Endometrium (tissue), 2 donors: ENCODE results near the gene ATXN7L2.

ENCODE experiments used
- FAIRE-seq: peaks from 2 replicates; lab custom pipeline; 2012; peaks lifted over from hg19 to GRCh38; lab: Jason Lieb, UNC
- donor health status: control.
- donor health status: control.

The ATXN7L2 gene

DNA sequence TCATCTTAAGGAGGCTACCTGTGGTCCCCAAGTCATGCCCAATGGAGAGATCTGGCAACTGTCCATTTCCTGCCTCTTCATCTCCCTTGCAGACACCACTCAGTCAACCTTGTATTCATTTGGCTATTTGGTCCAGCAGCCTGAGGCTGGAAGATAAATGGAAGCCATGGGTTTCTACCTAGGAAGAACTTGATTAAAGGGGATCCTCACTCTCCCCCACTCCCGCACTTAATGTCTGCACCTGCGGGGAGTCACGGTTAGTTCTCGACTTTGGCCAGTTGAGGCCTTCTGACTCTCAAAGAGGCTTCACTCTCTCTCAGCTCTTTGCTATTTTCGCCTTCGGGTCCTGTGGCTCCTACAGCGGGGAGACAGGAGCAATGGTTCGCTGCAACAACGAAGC is 8.4 kb upstream of the ATXN7L2 start:
- no peak for FAIRE-seq

DNA sequence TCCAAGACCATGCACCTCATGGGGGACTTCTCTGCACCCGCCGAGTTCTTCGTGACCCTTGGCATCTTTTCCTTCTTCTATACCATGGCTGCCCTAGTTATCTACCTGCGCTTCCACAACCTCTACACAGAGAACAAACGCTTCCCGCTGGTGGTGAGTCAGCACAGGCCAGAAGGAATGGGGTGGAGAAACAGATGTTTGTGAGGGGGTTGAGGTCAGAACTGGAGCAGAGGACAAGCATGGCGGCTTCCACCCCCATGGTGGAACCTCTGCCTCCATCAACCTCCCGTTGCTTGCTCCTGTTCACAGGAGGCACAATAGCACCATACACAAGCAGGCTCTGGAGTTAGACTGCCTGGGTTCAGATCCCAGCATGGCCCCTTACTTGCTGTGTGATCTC is 6.9 kb upstream of the ATXN7L2 start:
- FAIRE-seq = no peak

DNA sequence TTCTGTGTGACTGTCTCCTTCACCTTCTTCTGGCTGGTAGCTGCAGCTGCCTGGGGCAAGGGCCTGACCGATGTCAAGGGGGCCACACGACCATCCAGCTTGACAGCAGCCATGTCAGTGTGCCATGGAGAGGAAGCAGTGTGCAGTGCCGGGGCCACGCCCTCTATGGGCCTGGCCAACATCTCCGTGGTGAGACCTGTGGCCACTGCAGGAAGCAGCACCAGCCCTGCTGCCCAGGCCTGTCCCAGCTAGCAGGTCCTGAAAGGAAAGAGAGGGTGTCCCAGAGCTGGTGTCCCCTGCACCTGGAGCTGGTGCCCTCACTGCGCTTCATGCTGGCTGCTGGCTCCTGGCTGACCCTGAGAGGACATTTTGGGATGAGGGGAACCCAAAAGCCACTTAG is 5.9 kb upstream of the ATXN7L2 start:
- no peak for FAIRE-seq

DNA sequence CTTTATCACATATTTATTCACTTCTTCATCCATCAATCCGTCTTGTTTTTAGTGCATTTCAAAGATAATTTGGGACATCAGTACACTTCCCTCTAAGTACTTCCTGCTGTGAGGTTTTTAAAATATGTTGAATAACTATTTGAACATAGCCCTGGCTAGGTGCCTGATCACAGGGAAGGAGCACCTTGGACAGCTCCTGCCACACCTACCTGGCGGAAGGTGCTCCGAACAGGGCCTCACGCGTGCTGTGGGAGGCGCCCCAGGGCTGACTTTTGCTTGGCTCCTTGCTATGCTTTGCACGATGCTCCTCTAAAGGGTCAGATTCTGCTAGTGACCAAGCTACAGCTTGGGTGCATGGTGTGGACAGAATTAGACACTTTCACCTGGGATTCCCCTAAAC is 4.9 kb upstream of the ATXN7L2 start:
- FAIRE-seq = no peak

DNA sequence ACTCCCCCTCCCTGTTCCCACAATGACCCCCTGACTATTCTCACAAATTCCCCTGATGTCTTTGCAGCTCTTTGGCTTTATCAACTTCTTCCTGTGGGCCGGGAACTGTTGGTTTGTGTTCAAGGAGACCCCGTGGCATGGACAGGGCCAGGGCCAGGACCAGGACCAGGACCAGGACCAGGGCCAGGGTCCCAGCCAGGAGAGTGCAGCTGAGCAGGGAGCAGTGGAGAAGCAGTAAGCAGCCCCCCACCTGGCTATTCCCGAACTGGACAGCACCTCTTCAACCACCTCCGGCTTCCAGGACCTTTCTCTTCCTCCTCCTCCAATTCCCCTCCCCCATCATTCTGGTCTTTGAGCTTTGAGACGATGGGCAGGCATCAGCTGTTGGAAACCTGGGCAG is 4.4 kb upstream of the ATXN7L2 start:
- FAIRE-seq = no peak

DNA sequence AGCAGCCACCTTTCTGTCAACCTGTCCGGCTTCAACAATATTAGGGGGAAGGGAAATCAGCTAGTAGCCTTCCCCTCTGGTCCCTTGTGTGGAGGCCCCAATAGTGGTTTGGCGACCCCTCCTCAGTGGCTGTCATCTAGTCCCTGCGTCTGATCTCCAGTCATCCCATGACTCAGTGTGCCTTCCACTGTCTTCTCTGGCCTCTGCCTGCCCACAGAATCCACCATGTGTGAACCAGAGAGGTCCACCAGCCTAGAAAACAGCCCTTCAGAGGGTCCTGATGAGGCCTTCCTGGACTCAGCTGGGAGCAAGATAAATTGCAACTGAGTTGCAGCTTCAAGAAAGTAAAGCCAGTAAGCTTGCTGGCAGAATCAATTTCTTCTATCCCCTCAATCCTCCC is 3.8 kb upstream of the ATXN7L2 start:
- no peak for FAIRE-seq

DNA sequence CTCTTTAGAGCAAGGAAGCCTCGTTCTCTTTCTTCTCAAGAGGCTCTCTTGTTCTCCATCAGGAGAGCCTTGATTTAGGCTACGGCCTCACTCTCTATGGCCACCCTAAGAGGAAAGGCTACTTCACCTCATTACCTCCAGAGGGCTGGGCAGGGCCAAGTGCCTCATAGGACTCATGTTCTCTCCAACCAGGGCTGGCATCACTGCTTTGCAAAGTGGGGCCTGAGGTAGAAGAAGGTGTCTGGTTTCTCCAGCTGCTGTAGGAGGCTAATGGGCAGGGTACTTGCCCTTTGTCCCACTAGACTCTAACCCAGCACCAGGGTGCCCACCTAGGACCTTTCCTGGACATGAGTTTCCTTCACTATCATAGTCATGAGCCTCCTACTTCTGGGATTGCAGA is 2.1 kb upstream of the ATXN7L2 start:
- FAIRE-seq = no peak

DNA sequence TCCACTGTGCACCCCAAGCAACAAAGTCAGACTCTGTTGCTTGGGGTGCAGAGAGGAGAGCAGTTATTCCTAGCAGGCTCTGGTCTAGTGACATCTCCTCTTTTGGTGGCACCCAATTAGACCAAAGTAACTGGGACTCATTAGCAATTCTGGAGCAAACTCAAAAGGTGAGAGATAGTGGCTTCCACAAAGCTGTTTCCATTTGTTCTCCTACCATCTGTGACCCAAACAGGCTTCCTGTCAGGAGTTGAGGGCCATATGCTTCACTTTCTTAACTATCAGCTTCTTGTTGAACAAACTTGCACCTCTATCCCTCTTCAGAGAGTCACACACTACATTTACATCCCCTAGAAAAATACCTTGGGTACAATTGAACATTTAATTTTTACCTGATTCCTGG is 1.5 kb upstream of the ATXN7L2 start:
- FAIRE-seq = no peak

DNA sequence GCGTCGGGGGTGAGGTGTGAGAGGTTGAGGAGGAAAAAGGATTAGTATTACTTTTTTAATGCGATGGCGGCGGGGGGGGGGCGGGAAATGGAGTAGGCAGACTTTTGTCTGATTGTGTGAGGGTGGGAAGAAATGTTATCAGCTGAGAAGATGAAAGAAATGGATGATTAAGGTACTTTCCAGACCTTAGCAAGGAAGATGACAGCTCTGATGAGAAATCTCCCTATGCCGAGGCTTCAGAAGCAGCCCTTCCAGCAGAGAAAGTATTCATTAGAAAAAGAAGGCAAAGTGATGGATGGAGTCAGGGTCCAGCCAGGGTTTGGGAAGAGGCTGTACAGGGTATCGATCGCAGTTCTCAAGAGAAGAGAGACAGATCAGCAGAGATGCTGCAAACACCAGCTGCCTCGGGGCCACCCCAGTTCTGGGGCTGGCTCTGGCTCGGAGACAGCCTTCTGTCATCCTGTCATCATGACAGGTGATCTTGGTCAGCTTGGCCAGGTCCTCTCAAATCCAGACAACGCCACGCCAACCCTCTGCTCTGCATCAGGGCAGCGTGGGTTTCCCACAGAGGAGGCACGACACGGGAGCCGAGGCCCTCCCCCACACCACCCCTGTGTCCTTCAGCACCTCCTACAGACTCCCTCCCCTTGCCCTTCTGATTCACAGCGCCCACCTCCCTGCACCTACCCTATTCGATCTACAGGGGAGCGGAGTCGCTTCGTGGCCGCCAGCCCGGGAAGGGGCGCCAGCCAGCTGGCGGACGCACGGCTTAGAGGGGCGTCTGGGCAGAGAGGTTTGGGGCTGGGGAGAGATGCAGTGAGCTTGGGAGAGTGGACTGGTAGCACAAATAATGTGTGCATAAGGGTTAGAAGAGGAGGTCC is 674 bp upstream of the ATXN7L2 start:
- FAIRE-seq = no peak

DNA sequence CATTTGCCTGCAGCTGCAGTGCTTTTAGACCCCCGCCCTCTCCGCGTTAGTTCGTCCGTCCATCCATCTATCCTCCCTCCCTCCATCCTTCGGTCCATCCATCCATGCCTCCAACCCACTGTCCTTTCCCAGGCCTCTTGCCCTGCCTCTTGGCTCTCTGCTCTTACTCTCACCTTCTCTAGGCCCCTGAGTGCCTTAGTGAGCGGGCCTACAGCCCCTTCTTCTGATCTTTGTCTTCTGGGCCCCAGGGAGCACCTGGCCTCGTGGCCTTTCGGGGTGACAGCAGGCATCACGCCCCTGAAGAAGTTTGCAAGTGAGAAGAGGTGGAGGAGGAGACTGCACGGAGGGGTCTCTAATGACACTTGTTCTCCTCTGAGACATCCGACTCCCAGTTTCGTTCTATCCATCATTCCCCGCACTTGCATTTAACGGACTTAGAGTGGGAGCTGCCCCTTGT is 842 bp downstream of the ATXN7L2 start:
- no peak for FAIRE-seq

DNA sequence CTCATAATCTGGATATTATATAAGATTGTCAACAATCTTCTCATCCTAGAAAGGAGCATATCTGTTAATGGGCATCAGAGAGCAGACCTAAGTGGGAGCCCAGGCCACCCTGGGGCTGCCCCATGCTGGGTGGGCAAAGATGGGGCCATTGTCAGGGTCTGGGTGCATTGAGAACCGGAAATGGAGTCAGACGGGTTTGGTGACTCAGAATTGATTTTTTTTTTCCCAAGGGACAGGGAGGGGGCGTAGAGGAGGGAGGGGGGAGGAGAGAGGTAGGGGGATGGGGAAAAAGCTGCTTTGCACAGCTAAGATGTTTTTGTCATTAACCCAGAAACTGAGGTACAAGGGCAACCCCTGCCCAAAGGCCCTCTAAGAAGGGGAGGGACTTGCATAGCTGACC is 1.3 kb downstream of the ATXN7L2 start:
- FAIRE-seq = no peak

DNA sequence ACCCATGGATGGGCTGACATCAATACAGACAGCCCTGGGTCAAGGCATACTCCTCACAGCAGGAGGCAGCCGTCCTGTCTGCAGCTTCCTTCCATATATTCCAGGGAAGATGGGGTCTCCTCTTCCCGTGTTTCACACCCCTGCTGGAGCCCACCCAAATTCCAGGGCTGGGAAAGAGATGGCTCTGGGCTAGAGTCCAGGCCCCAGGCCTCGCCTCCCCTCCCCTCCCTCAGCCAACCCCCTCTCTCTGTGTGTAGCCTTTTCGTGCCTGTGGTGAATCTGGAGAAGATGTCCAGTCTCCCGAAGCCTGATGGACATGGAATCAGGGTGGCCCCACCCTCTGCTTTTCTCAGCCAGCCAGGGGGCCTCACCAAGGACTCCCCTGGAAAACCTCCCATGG is 3.6 kb downstream of the ATXN7L2 start:
- FAIRE-seq = no peak

DNA sequence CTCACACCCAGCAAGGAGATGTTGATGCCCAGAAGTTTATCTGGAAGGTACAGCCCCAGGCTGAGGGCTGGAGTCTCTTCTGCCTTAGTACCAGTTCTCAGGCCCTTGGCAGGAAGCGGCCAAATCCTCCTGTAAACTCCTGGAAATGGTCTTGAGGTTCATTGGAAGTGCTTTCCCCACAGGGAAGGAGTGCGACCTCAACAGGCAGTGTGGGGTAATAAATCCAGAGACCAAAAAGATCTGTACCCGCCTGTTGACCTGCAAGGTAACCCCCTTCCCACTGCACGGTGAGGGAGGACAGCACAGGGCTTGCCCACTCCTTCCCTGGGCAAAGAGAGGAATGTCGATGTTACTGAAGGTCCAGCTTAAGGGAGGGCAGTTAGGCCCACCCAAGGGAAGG is 4.5 kb downstream of the ATXN7L2 start:
- no peak for FAIRE-seq

DNA sequence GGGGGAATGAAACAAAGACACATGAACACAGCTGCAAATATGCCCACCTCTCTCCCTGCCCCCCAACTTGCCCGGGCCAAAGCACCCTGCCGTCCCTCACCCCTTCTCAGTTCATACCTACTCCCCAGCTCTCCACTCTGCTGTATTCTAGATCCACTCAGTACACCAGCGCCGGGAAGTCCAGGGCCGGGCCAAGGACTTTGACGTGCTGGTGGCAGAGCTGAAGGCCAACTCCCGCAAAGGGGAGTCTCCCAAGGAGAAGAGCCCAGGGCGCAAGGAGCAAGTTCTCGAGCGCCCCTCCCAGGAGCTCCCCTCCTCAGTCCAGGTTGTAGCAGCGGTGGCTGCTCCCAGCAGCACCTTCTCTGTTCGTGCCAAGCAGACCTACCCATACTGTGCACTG is 5.0 kb downstream of the ATXN7L2 start:
- no peak for FAIRE-seq

DNA sequence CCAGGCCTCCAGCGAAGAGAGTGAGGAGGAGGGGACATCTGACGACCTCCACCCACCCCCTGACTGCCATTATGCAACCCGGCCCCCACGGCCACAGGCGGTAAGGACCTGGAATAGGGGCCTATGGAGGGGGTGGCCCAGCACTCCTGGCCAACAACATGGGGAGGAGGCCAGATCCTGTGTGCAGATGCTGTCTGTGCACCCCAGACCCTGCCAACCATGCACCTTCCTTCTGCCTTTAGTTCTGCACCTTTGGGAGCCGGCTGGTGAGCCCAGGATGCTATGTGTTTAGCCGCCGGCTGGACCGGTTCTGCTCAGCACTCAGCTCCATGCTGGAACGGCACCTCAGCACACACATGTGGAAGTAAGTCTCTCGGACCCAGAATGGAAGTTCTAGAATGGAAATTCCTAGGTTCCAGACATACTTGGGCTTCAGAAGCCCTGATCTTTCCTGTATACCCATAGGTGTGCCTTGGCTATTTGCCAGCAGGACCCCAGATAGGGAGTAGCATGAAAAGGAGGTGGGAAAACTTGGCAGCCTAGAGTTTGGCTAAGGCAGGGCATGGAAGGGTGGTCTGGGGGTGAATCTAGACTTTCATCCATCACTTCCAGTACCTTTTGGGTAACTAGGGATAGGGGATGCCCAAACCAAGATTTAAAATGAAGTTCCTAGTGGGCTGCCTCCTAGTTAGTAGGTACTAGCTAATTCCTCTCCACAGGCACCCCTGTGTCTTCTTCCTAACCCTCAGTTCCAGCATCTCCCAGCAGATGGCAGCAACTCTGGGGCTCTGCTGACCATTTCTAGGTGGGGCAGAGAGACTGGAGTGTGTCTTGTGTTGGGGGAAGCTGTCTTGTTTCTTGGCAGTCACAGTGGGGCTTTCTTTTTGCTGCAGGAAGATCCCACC is 6.6 kb downstream of the ATXN7L2 start:
- no peak for FAIRE-seq

DNA sequence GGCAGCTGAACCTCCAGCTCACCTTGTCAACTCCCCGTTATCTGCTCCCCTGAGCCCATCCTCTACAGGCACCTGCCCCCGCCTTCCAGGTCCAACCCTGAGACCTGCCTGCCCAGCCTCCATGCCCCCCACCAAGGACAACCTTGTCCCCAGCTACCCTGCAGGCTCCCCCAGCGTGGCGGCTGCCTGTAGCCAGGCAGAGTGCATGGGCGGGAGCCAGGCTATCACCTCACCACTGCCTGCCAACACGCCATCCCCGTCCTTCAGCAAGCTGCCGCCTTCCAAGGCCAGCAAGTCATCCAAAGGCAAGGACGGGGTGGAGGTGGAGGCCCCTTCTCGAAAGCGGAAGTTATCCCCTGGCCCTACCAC is 7.2 kb downstream of the ATXN7L2 start:
- FAIRE-seq = no peak

DNA sequence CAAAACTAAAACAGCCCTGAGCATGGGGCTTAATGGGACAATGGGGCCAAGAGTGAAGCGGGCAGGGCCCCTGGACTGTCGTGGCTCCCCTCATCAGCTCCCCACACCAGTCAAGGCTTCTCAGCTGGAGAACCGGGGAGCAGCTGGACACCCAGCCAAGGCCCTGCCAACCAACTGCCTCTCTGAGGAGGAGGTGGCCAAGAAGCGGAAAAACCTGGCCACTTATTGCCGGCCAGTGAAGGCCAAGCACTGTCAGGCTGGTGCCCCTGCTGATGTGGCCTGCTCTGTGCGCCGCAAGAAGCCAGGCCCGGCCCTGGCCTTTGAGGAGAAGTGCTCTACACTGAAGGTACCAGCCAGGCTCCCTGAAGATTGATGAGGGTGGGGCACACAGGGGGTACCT is 7.7 kb downstream of the ATXN7L2 start:
- FAIRE-seq = no peak

DNA sequence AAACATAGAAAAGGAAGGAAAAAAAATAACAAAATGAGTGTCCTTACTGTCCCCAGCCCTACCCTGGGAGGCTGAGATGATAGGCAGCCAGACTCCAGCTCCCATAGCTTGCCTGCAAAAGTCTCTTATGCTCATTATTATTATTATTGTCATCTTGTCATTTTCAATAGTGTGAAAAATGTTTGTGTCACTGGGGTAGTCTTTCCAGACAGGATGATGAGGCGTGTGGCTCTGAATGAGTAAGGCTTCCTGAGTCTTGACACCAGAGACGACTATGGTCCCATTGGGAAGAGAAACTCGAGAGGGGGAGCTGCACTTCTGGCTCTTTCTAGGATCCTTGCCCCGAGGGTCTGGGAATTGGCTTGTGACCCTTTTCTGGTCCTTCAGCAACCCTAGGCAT is 9.1 kb downstream of the ATXN7L2 start:
- no peak for FAIRE-seq

DNA sequence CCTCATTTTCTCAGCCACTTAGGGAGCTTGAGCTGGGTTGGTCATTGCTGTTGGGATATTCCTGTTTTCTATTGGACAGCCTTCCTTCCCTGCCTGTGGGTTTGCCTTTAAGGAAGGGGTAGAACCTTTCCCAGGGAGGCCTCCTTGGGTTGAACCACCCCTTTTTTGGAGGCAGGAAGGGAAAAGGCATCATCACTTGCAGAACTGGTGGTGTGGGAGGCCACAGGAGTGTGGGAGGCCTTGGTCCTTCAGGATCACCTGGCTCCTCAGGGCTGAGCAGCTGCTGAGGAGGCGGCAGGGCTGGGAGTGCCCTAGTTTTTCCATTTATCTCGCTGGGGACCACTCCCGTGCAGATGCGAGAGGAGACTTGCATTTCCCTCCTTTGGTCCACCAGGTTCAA is 9.5 kb downstream of the ATXN7L2 start:
- FAIRE-seq = no peak

DNA sequence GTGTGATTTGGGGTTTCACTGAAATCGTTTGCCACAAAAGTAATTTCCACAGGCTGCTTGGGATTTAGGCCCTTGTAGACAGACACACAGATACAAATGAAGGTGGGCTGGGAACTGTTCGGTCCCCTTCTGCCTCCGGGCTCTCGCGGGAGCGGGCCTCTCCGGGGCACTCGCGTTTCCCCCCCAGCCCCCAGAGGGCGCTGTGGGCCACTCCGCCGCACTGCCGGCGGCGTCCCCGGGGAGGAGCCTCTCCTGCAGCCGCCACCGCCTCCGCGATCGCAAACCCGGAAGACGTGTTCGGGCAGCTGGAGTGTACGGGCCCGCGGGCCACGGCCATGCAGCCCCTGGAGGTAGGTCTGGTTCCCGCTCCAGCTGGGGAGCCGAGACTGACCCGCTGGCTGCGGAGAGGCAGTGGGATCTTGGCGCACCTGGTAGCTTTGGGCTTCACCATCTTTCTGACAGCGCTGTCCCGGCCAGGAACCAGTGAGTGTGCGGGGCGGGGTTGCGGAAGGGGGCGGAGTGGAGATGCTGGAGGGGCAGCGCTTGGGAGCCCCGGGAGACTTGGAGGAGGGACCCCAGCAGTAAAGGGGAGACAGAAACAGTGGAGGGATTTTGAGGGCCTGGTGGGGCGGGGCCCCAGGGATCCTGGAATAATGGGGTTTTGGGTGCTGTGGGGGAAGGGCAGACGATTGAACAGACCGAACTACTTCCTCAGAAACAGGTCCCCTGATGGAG is 10.3 kb downstream of the ATXN7L2 start, which contains the start of gene CYB561D1:
TSS of gene CYB561D1 (plus strand) at position 290 of the 735 bp plus-strand sequence. CDS start at position 336, 46 bp downstream.
- FAIRE-seq = no peak

DNA sequence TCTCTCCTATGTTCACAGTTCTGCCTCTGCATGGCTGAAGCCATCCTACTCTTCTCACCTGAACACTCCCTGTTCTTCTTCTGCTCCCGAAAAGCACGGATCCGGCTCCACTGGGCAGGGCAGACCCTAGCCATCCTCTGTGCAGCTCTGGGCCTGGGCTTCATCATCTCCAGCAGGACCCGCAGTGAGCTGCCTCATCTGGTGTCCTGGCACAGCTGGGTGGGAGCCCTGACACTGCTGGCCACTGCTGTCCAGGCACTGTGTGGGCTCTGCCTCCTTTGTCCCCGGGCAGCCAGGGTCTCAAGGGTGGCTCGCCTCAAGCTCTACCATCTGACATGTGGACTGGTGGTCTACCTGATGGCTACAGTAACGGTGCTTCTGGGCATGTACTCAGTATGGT is 12.0 kb downstream of the ATXN7L2 start:
- FAIRE-seq = no peak

DNA sequence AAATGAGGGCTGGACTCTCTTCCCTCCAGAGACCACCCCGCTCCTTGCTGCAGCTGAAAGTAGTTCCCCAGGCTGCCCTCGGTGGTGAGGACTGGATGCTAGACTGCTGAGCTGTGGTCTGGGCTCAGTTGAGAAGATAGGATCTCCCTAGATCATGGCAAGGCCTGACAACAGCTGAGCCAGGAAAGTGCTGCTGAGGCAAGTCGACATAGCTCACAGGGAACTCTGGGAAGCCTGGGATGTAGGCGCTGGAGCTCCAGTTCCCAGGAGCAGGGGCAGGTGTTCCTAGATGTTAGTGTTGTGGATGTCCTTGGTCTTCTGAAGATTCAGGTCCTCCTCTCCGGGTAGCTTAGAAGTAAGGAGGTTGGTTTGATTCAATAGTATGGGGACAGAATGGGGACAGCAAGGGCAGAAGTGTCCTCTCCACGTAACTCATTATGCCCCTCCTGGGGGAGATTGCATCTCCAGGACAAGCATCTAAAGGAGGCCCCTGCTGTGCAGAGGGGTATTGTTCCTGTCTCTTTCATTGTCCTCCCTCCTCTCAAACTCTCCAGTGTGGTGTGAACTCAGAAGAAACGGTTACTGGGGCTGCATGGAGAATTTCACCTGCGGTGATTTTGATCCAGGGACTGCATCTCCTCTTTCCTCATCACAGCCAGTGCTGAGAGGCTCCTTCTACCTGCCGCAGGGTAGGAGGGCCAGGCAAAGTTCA is 13.9 kb downstream of the ATXN7L2 start:
- FAIRE-seq = no peak
